ENCODE data around the gene ADAMTS2. TPM values are rescaled to one million over a fixed set of nuclear protein-coding genes. Genes with fewer than 3 reads are reported as not detected.

ADAMTS2 gene
- total RNA-seq, 1 donor from 2014 or later, result 8.2 TPM

- Mint-ChIP-seq H3K27ac (no peak overlapping the region), H3K27me3 (ENCODE audit: low read depth) (peaks cover 9% of the 10 kb centered on the region), H3K4me3 (no peak overlapping the region), H3K4me1 (no peaks in the 10 kb centered on the region), H3K36me3 (no peaks in the 10 kb centered on the region), H3K9me3 (peaks cover 4% of the 10 kb centered on the region)
- peak in 1 of 2 experiments; percentile 5 for DNase-seq (ENCODE audit: low spot score in 2 of 2, unreplicated experiment in 2 of 2)
- no peak for TF ChIP-seq CTCF (IDR thresholded peaks at IDR 0.05; ENCODE audit: unreplicated experiment)
These were observed 106.7 kb downstream of the ADAMTS2 start for GRCh38 chr5:179238628-179238970.

GRCh38 chr5:179237770-179238627 lies 107.3 kb downstream of the ADAMTS2 start:
- peaks cover 5% of the 10 kb centered on the region for H3K27me3 Mint-ChIP-seq (ENCODE audit: low read depth)
- H3K9me3 Mint-ChIP-seq, result peaks cover 4% of the 10 kb centered on the region
- TF ChIP-seq CTCF (IDR thresholded peaks at IDR 0.05; ENCODE audit: unreplicated experiment), result no peak
- peak in 1 of 2 experiments; percentile 24 for DNase-seq (ENCODE audit: low spot score in 2 of 2, unreplicated experiment in 2 of 2)
- no peaks in the 10 kb centered on the region for H3K36me3 Mint-ChIP-seq
- H3K4me3 Mint-ChIP-seq, result no peak overlapping the region
- H3K27ac Mint-ChIP-seq, result no peak overlapping the region
- H3K4me1 Mint-ChIP-seq, result no peaks in the 10 kb centered on the region

- no peaks in the 10 kb centered on the region for H3K4me1 Mint-ChIP-seq
- peak in 1 of 2 experiments; percentile 5 for DNase-seq (ENCODE audit: low spot score in 2 of 2, unreplicated experiment in 2 of 2)
- peaks cover 5% of the 10 kb centered on the region for H3K27me3 Mint-ChIP-seq (ENCODE audit: low read depth)
- no peak overlapping the region for H3K4me3 Mint-ChIP-seq
- H3K27ac Mint-ChIP-seq, result no peak overlapping the region
- no peaks in the 10 kb centered on the region for H3K36me3 Mint-ChIP-seq
- TF ChIP-seq CTCF (IDR thresholded peaks at IDR 0.05; ENCODE audit: unreplicated experiment), result no peak
- peaks cover 4% of the 10 kb centered on the region for H3K9me3 Mint-ChIP-seq
These were observed 109.6 kb downstream of the ADAMTS2 start for GRCh38 chr5:179235416-179236400.

GRCh38 chr5:179234563-179235135 lies 110.6 kb downstream of the ADAMTS2 start:
- peaks cover 5% of the 10 kb centered on the region for H3K27me3 Mint-ChIP-seq (ENCODE audit: low read depth)
- no peaks in the 10 kb centered on the region for H3K36me3 Mint-ChIP-seq
- peaks cover 4% of the 10 kb centered on the region for H3K9me3 Mint-ChIP-seq
- no peak for TF ChIP-seq CTCF (IDR thresholded peaks at IDR 0.05; ENCODE audit: unreplicated experiment)
- no peak overlapping the region for H3K27ac Mint-ChIP-seq
- no peaks in the 10 kb centered on the region for H3K4me1 Mint-ChIP-seq
- peak in 1 of 2 experiments; percentile 3 for DNase-seq (ENCODE audit: low spot score in 2 of 2, unreplicated experiment in 2 of 2)
- H3K4me3 Mint-ChIP-seq, result no peak overlapping the region

GRCh38 chr5:179233909-179234562 lies 111.2 kb downstream of the ADAMTS2 start:
- peak in 1 of 2 experiments; percentile 10 for DNase-seq (ENCODE audit: low spot score in 2 of 2, unreplicated experiment in 2 of 2)
- H3K9me3 Mint-ChIP-seq, result peaks cover 4% of the 10 kb centered on the region
- no peaks in the 10 kb centered on the region for H3K4me1 Mint-ChIP-seq
- no peak for TF ChIP-seq CTCF (IDR thresholded peaks at IDR 0.05; ENCODE audit: unreplicated experiment)
- peaks cover 3% of the 10 kb centered on the region for H3K27me3 Mint-ChIP-seq (ENCODE audit: low read depth)
- no peak overlapping the region for H3K4me3 Mint-ChIP-seq
- no peak overlapping the region for H3K27ac Mint-ChIP-seq
- no peaks in the 10 kb centered on the region for H3K36me3 Mint-ChIP-seq
